ENCODE measurements around the gene CDH12. TPM values are rescaled to one million over a fixed set of nuclear protein-coding genes. Genes with fewer than 3 reads are reported as not detected.
"Not testable (repeated sequence)": the region's sequence is repeated elsewhere in the genome, so short reads cannot be mapped to it uniquely, and the experiment has no call there.

CDH12 gene
- total RNA-seq, 1 experiment from 2014 or later, result 0.47 TPM

GRCh38 chr5:22460189-22460588 lies 393.0 kb downstream of the CDH12 start:
- peak; percentile 5 for DNase-seq (ENCODE audit: low spot score)

GRCh38 chr5:22432905-22433304 lies 420.2 kb downstream of the CDH12 start:
- no peak for DNase-seq (ENCODE audit: low spot score)

- DNase-seq (ENCODE audit: low spot score), result no peak
Observed at GRCh38 chr5:22431840-22432239, 421.3 kb downstream of the CDH12 start.

GRCh38 chr5:22431406-22431805 lies 421.7 kb downstream of the CDH12 start:
- peak; percentile 25 for DNase-seq (ENCODE audit: low spot score)

GRCh38 chr5:22411554-22412349 lies 441.4 kb downstream of the CDH12 start:
- DNase-seq (ENCODE audit: low spot score), result no peak

GRCh38 chr5:22391956-22392355 lies 461.2 kb downstream of the CDH12 start:
- DNase-seq (ENCODE audit: low spot score), result no peak

- DNase-seq (ENCODE audit: low spot score), result no peak
Observed at GRCh38 chr5:22390888-22391287, 462.3 kb downstream of the CDH12 start.

- DNase-seq (ENCODE audit: low spot score), result no peak
Observed at GRCh38 chr5:22372826-22373660, 480.1 kb downstream of the CDH12 start.

- DNase-seq (ENCODE audit: low spot score), result peak; percentile 63
Observed at GRCh38 chr5:22372376-22372775, 480.8 kb downstream of the CDH12 start.

GRCh38 chr5:22354956-22355355 lies 498.2 kb downstream of the CDH12 start:
- no peak for DNase-seq (ENCODE audit: low spot score)

GRCh38 chr5:22352493-22352892 lies 500.7 kb downstream of the CDH12 start:
- DNase-seq (ENCODE audit: low spot score), result no peak

GRCh38 chr5:22351178-22351577 lies 502.0 kb downstream of the CDH12 start:
- no peak for DNase-seq (ENCODE audit: low spot score)

GRCh38 chr5:22348027-22348426 lies 505.1 kb downstream of the CDH12 start:
- DNase-seq (ENCODE audit: low spot score), result no peak

- no peak for DNase-seq (ENCODE audit: low spot score)
Observed at GRCh38 chr5:22344000-22344399, 509.1 kb downstream of the CDH12 start.

GRCh38 chr5:22341406-22341805 lies 511.7 kb downstream of the CDH12 start:
- DNase-seq (ENCODE audit: low spot score), result no peak

GRCh38 chr5:22332949-22333348 lies 520.2 kb downstream of the CDH12 start:
- not testable (repeated sequence) for DNase-seq (ENCODE audit: low spot score)

- no peak for DNase-seq (ENCODE audit: low spot score)
Observed at GRCh38 chr5:22329683-22330082, 523.5 kb downstream of the CDH12 start.

- no peak for DNase-seq (ENCODE audit: low spot score)
Observed at GRCh38 chr5:22319798-22320197, 533.3 kb downstream of the CDH12 start.

GRCh38 chr5:22316294-22316693 lies 536.9 kb downstream of the CDH12 start:
- DNase-seq (ENCODE audit: low spot score), result no peak

- DNase-seq (ENCODE audit: low spot score), result not testable (repeated sequence)
Observed at GRCh38 chr5:22315052-22315451, 538.1 kb downstream of the CDH12 start.

GRCh38 chr5:22314548-22314947 lies 538.6 kb downstream of the CDH12 start:
- DNase-seq (ENCODE audit: low spot score), result no peak

- DNase-seq (ENCODE audit: low spot score), result no peak
Observed at GRCh38 chr5:22306011-22306410, 547.1 kb downstream of the CDH12 start.

- DNase-seq (ENCODE audit: low spot score), result no peak
Observed at GRCh38 chr5:22295832-22296231, 557.3 kb downstream of the CDH12 start.
